H1 (cell line): ENCODE results near the gene MEF2B. TPM values are rescaled to one million over a fixed set of nuclear protein-coding genes. Genes with fewer than 3 reads are reported as not detected.
A peak's percentile ranks its signal among the peaks of the same experiment; 100 is the strongest.

Experiments
- BCL11A ChIP-seq, 2 experiments: IDR thresholded peaks; one replicate each; pipeline ENCODE4 v1.6.1; 2011; ENCODE audit warnings: low read depth in 2 of 2, low read length in 2 of 2, mild to moderate bottlenecking in 2 of 2
- JUN ChIP-seq: IDR thresholded peaks from 2 replicates; pipeline ENCODE4 v1.6.1; 2011; ENCODE audit warnings: low read depth, mild to moderate bottlenecking, improper control_type of control experiment, low read length
- JUND ChIP-seq: IDR thresholded peaks from 2 replicates; pipeline ENCODE4 v1.6.1; 2011; ENCODE audit warnings: mild to moderate bottlenecking, improper control_type of control experiment, low read length
- RXRA ChIP-seq: IDR thresholded peaks from 2 replicates; pipeline ENCODE4 v1.6.1; 2011; ENCODE audit warnings: low read depth, mild to moderate bottlenecking, low read length, moderate library complexity; ENCODE audit not compliant: insufficient read depth
- SAP30 ChIP-seq: fragments of 300-600 bp; sonication (generic); IDR thresholded peaks from 2 replicates; pipeline ENCODE4 v1.7.1; 2012; ENCODE audit warnings: low read length, moderate library complexity, mild to moderate bottlenecking, inconsistent platforms; ENCODE audit not compliant: insufficient read depth, insufficient replicate concordance
- SP2 ChIP-seq: IDR thresholded peaks from 2 replicates; pipeline ENCODE4 v1.6.1; 2012; ENCODE audit warnings: mild to moderate bottlenecking, low read length, inconsistent platforms
- SUZ12 ChIP-seq: fragments of 200-600 bp; sonication (generic); IDR thresholded peaks from 2 replicates; pipeline ENCODE4 v1.6.1; 2012; ENCODE audit warnings: mild to moderate bottlenecking, inconsistent platforms, low read length, moderate library complexity, mixed read lengths
- TAF7 ChIP-seq: optimal IDR thresholded peaks from 2 replicates; pipeline ENCODE3; 2011; ENCODE audit warnings: low read depth, mild to moderate bottlenecking, inconsistent platforms, low read length, moderate library complexity, borderline replicate concordance
- polyA plus RNA-seq, 7 experiments: library from polyadenylated mRNA; depleted of rRNA in 3 of 7; stranded (reverse) in 5 of 7; unstranded in 2 of 7; fragments of >200 nt in 5 of 7; fragments of 200-250 nt in 2 of 7; gene quantifications; 1 replicate in 5 of 7; 2 replicates in 1 of 7; 4 replicates in 1 of 7; pipeline versions ENCODE4 v1.2.1 to v1.2.3, GENCODE V29; 2011 to 2013; ENCODE audit warnings: missing spikeins in 2 of 7, mixed read lengths in 2 of 7
- total RNA-seq: library from RNA; stranded (reverse); fragmentation: NEBNext Ultra II Directional; extraction: Animal tissue kit (Norgen Biotek cat#: 25700); gene quantifications from 2 replicates; pipeline ENCODE4 v1.2.1, GENCODE V29; 2021
- TF ChIP-seq, protein P1 (sequence below): IDR thresholded peaks from 2 replicates; pipeline ENCODE4 v1.6.1; 2012; ENCODE audit warnings: inconsistent platforms

MEF2B gene
- total and polyA plus RNA-seq, 2 of the 8 experiments (the other 6 are each of a cell fraction or from before 2014, with no cell fraction given), result 2.8 to 3.7 TPM

GRCh38 chr19:19160461-19161035 is 9.5 kb downstream of the MEF2B start (continued):
- TF ChIP-seq SP2, result no peak
- TF ChIP-seq SAP30, result no peak
- TF ChIP-seq BCL11A (IDR thresholded peaks at IDR 0.05; ENCODE audit: low read depth in 2 of 2, low read length in 2 of 2), result no peak
- no peak for TF ChIP-seq RXRA
- TF ChIP-seq, protein P1, sequence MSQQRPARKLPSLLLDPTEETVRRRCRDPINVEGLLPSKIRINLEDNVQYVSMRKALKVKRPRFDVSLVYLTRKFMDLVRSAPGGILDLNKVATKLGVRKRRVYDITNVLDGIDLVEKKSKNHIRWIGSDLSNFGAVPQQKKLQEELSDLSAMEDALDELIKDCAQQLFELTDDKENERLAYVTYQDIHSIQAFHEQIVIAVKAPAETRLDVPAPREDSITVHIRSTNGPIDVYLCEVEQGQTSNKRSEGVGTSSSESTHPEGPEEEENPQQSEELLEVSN, result 0 out of 2 replicates have a peak, but pooled peaks have one; percentile 11
- TF ChIP-seq JUND, result no peak
- TF ChIP-seq TAF7, result no peak
- no peak for TF ChIP-seq SUZ12
- TF ChIP-seq JUN, result no peak
